HEK293T (cell line): ENCODE data around the gene PYGO1.
A peak's percentile ranks its signal among the peaks of the same experiment; 100 is the strongest.
"Not testable (repeated sequence)": the region's sequence is repeated elsewhere in the genome, so short reads cannot be mapped to it uniquely, and the experiment has no call there.

Source experiments
- CTCF ChIA-PET: fragments of 350-600 bp; formaldehyde crosslinking; extraction: SDS; loops from one replicate; lab custom pipeline; 2021; ENCODE audit warnings: antibody characterized with exemption, inconsistent platforms; lab: Yijun Ruan, JAX
- POLR2A ChIA-PET: fragments of 350-600 bp; formaldehyde crosslinking; extraction: SDS; loops from one replicate; lab custom pipeline; 2020; ENCODE audit warnings: antibody characterized with exemption, inconsistent platforms; lab: Yijun Ruan, JAX
- DNase-seq: peaks from one replicate; pipeline ENCODE4 v3.0.0; 2012; ENCODE audit warnings: mixed read lengths; ENCODE audit errors: extremely low spot score
- ARNT ChIP-seq: fragments of 450-650 bp; IDR thresholded peaks from 2 replicates; pipeline ENCODE4 v1.6.1; 2017; ENCODE audit warnings: mild to moderate bottlenecking
- BHLHE40 ChIP-seq: fragments of 450-650 bp; IDR thresholded peaks from 2 replicates; pipeline ENCODE4 v1.6.1; 2016; ENCODE audit warnings: mild to moderate bottlenecking, moderate library complexity, borderline replicate concordance
- CTBP1 ChIP-seq: fragments of 450-650 bp; IDR thresholded peaks from 2 replicates; pipeline ENCODE4 v1.6.1; 2016; ENCODE audit warnings: borderline replicate concordance
- ELF4 ChIP-seq: fragments of 450-650 bp; IDR thresholded peaks from 2 replicates; pipeline ENCODE4 v1.6.1; 2017; ENCODE audit warnings: antibody characterized with exemption
- FOXA1 ChIP-seq: fragments of 450-650 bp; IDR thresholded peaks from 2 replicates; pipeline ENCODE4 v1.6.1; 2016; ENCODE audit warnings: mild to moderate bottlenecking
- FOXK2 ChIP-seq: fragments of 450-650 bp; IDR thresholded peaks from 2 replicates; pipeline ENCODE4 v1.6.1; 2016; ENCODE audit warnings: mild to moderate bottlenecking
- FOXM1 ChIP-seq: fragments of 450-650 bp; IDR thresholded peaks from 2 replicates; pipeline ENCODE4 v1.6.1; 2017; ENCODE audit warnings: mild to moderate bottlenecking, borderline replicate concordance
- HDGF ChIP-seq: fragments of 450-650 bp; IDR thresholded peaks from 2 replicates; pipeline ENCODE4 v1.6.1; 2017; ENCODE audit warnings: antibody characterized with exemption, borderline replicate concordance
- L3MBTL2 ChIP-seq: fragments of 450-650 bp; conservative IDR thresholded peaks from 2 replicates; pipeline ENCODE4 v1.6.1; 2016; ENCODE audit warnings: mild to moderate bottlenecking
- LEF1 ChIP-seq: fragments of 450-650 bp; IDR thresholded peaks from 2 replicates; pipeline ENCODE4 v1.6.1; 2017; ENCODE audit warnings: mild to moderate bottlenecking, borderline replicate concordance
- NFRKB ChIP-seq: fragments of 450-650 bp; IDR thresholded peaks from 2 replicates; pipeline ENCODE4 v1.6.1; 2016; ENCODE audit warnings: mild to moderate bottlenecking, moderate library complexity
- SP1 ChIP-seq: fragments of 450-650 bp; IDR thresholded peaks from 2 replicates; pipeline ENCODE4 v1.6.1; 2017
- SUZ12 ChIP-seq: fragments of 450-650 bp; IDR thresholded peaks from 2 replicates; pipeline ENCODE4 v1.6.1; 2016; ENCODE audit warnings: mild to moderate bottlenecking
- TARDBP ChIP-seq: fragments of 450-650 bp; IDR thresholded peaks from 2 replicates; pipeline ENCODE4 v1.6.1; 2016
- ZNF384 ChIP-seq: fragments of 450-650 bp; IDR thresholded peaks from 2 replicates; pipeline ENCODE4 v1.6.1; 2016
- TF ChIP-seq, protein P1 (sequence below): fragments of 450-650 bp; IDR thresholded peaks from 2 replicates; pipeline ENCODE4 v1.6.1; 2016

The PYGO1 gene

DNA sequence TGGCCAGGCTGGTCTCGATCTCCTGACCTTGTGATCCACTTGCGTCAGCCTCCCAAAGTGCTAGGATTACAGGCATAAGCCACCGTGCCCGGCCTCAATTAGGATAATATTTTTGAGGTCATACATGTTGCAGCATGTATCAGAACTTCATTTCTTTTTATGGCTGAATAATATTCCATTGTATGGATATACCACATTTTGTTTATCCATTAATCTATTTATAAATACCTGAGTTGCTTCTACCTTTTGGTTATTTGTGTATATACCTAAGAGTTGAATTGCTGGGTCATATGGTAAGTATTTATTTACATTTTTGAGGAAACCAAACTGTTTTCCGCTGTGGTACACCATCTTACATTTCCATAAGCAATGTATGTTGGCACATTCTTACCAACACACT, 18.1 kb upstream of the PYGO1 start:
- POLR2A ChIA-PET, result no interaction called here
- no peak for DNase-seq
- CTCF ChIA-PET, result no interaction called here
- TF ChIP-seq TARDBP (no peak), SUZ12 (no peak)

DNA sequence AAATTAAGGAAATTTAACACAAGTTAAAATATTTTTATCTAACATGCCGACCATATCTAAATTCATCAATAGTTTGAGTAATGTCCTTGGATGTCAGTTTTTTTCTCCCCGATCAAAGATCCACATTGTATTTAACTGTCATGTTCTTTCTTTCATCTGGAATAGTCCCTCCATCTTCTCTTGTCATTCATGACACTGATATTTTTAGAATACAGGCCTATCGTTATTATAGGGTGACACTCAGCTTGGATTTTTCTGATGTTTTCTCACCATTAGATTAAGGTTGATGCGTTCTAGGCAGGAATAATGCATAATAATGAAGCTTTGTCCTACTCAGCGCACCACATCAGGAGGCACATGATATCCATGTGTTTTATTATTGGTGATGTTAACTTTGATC, 13.2 kb upstream of the PYGO1 start:
- CTCF ChIA-PET, result no interaction called here
- DNase-seq, result no peak
- TF ChIP-seq ARNT (no peak), SUZ12 (no peak), ZNF384 (no peak), HDGF (no peak), ELF4 (no peak), SP1 (no peak), FOXM1 (no peak), CTBP1 (no peak), L3MBTL2 (no peak), NFRKB (no peak), FOXA1 (no peak), BHLHE40 (no peak), TARDBP (no peak)
- TF ChIP-seq, protein P1, sequence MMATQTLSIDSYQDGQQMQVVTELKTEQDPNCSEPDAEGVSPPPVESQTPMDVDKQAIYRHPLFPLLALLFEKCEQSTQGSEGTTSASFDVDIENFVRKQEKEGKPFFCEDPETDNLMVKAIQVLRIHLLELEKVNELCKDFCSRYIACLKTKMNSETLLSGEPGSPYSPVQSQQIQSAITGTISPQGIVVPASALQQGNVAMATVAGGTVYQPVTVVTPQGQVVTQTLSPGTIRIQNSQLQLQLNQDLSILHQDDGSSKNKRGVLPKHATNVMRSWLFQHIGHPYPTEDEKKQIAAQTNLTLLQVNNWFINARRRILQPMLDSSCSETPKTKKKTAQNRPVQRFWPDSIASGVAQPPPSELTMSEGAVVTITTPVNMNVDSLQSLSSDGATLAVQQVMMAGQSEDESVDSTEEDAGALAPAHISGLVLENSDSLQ, result no peak
- POLR2A ChIA-PET, result no interaction called here

DNA sequence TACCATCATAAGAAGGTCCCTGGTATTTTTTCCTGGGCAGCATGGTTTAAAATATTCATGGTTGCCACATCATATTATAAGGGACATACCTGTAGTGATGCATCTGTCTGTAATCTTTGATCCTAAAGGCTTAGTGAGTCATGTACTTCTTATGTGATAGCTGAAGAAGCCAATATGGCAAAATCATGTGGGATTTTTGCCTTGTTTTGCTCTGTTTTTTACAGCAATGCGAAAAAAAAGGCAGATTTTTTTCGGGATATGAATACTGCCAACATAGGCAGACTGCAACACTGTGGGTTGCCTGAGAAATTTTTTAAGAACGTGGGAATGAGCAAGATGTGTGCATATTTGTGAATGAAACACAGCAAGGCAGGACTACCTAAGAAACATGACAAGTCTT, 11.3 kb upstream of the PYGO1 start:
- ChIA-PET CTCF (no interaction called here), POLR2A (no interaction called here)
- TF ChIP-seq BHLHE40, result no peak
- no peak for TF ChIP-seq ZNF384
- no peak for TF ChIP-seq FOXK2
- TF ChIP-seq L3MBTL2, result no peak
- no peak for TF ChIP-seq TARDBP
- no peak for TF ChIP-seq HDGF
- no peak for DNase-seq

DNA sequence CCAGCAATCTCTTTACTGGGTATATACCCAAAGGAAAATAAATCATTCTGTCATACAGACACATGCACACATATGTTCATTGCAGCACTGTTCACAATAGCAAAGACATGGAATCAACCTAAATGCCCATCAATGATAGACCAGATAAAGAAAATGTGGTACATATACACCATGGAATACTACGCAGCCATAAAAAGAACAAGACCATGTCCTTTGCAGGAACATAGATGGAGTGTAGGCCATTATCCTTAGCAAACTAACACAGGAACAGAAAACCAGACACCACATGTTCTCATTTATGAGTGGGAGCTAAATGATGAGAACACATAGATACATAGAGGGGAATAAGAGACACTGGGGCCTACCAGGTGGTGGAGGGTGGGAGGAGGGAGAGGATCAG, 4.9 kb upstream of the PYGO1 start:
- DNase-seq, POLR2A ChIA-PET, CTCF ChIA-PET: not testable (repeated sequence)

GRCh38 chr15:55590788-55591187, 2.6 kb upstream of the PYGO1 start:
- ChIA-PET POLR2A (no interaction called here), CTCF (no interaction called here)
- no peak for DNase-seq
- TF ChIP-seq SP1, result no peak
- no peak for TF ChIP-seq ARNT
- TF ChIP-seq CTBP1, result no peak
- TF ChIP-seq TARDBP, result no peak
- TF ChIP-seq HDGF, result no peak
- no peak for TF ChIP-seq FOXM1
- no peak for TF ChIP-seq NFRKB
- no peak for TF ChIP-seq L3MBTL2
- TF ChIP-seq LEF1, result no peak
- no peak for TF ChIP-seq ZNF384
- TF ChIP-seq SUZ12, result no peak
- TF ChIP-seq, protein P1, result no peak
- no peak for TF ChIP-seq FOXK2
- TF ChIP-seq FOXA1, result no peak
- TF ChIP-seq ELF4, result no peak
- no peak for TF ChIP-seq BHLHE40

- DNase-seq, result no peak
- ChIA-PET POLR2A (no interaction called here), CTCF (no interaction called here)
- TF ChIP-seq ELF4 (no peak), ARNT (no peak), FOXA1 (no peak), SP1 (no peak), NFRKB (no peak), LEF1 (no peak), SUZ12 (no peak)
Observed at GRCh38 chr15:55589287-55589686, 1.1 kb upstream of the PYGO1 start.

DNA sequence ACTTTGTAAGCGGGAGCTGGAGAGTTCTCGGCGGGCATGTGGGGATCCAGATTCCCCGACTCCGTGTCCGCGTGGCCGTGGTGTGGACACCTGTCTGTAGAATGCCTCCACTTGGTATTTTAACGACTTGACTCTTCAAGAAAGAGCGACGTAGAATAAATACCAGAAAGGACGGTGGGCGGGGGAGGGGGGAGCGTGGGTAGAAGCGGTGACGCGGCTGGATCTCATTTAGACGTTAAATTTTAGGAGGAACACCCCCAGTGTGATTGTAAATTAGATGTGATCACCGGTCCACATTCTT, 620 bp upstream of the PYGO1 start:
- no peak for DNase-seq
- ChIA-PET CTCF (no interaction called here), POLR2A (interaction anchor here (0.8 to 0.9 kb wide), 2 partner anchors 14 to 25 kb away, joined by 3 read pairs; no protein-coding TSS in a partner anchor)
- TF ChIP-seq BHLHE40, result no peak
- no peak for TF ChIP-seq ELF4
- TF ChIP-seq CTBP1, result no peak
- peak; percentile 74 for TF ChIP-seq L3MBTL2
- TF ChIP-seq TARDBP, result no peak
- no peak for TF ChIP-seq SUZ12
- no peak for TF ChIP-seq FOXK2
- TF ChIP-seq, protein P1, result no peak
